GM12878 (cell line): ENCODE data around the gene ZNF507. TPM values are rescaled to one million over a fixed set of nuclear protein-coding genes. Genes with fewer than 3 reads are reported as not detected.

Source experiments
- ASH2L ChIP-seq: fragments of 300-600, 200-600 bp; sonication (generic); IDR thresholded peaks from 2 replicates; pipeline ENCODE4 v1.6.1; 2017; ENCODE audit warnings: low read depth, mild to moderate bottlenecking, borderline replicate concordance
- ATF7 ChIP-seq: fragments of 450-650 bp; IDR thresholded peaks from 2 replicates; pipeline ENCODE4 v1.6.1; 2016; ENCODE audit warnings: low read depth, mild to moderate bottlenecking
- CBX5 ChIP-seq: sonication (generic); IDR thresholded peaks from 2 replicates; pipeline ENCODE4 v1.6.1; 2016; ENCODE audit warnings: low read depth, moderate library complexity, mild to moderate bottlenecking, inconsistent platforms
- EGR1 ChIP-seq, 2 experiments: IDR thresholded peaks; 1 replicate in 1 of 2; 2 replicates in 1 of 2; pipeline ENCODE4 v1.6.1; 2011 to 2012; ENCODE audit warnings: low read depth in 2 of 2, low read length in 2 of 2, borderline replicate concordance in 1 of 2, mild to moderate bottlenecking in 1 of 2, moderate library complexity in 1 of 2
- FOS ChIP-seq: IDR thresholded peaks from 3 replicates; pipeline ENCODE4 v1.6.1; 2011; ENCODE audit warnings: borderline replicate concordance; ENCODE audit not compliant: insufficient read length; ENCODE audit errors: extremely low read depth
- FOXK2 ChIP-seq: fragments of 450-650 bp; IDR thresholded peaks from 2 replicates; pipeline ENCODE4 v1.6.1; 2017; ENCODE audit warnings: mild to moderate bottlenecking, moderate library complexity
- HCFC1 ChIP-seq: fragments of 150-350 bp; IDR thresholded peaks from 2 replicates; pipeline ENCODE4 v1.6.1; 2014; ENCODE audit warnings: low read length
- HDAC6 ChIP-seq: fragments of 200-600 bp; sonication (generic); IDR thresholded peaks from one replicate; pipeline ENCODE4 v1.8.0; 2017; ENCODE audit warnings: antibody characterized with exemption; ENCODE audit not compliant: unreplicated experiment
- KLF5 ChIP-seq: fragments of 450-650 bp; IDR thresholded peaks from 2 replicates; pipeline ENCODE4 v1.6.1; 2014; ENCODE audit warnings: mild to moderate bottlenecking; ENCODE audit not compliant: partially characterized antibody
- NFIC ChIP-seq: IDR thresholded peaks from 2 replicates; pipeline ENCODE4 v1.6.1; 2012; ENCODE audit warnings: low read depth, mild to moderate bottlenecking, inconsistent platforms, low read length, moderate library complexity
- POLR2A ChIP-seq: IDR thresholded peaks from 2 replicates; pipeline ENCODE4 v1.6.1; 2011; ENCODE audit warnings: low read depth, mild to moderate bottlenecking, low read length
- SIN3A ChIP-seq: IDR thresholded peaks from 2 replicates; pipeline ENCODE4 v1.6.1; 2012; ENCODE audit warnings: low read depth, low read length, improper control_type of control experiment
- SMAD5 ChIP-seq: IDR thresholded peaks from 2 replicates; pipeline ENCODE4 v1.6.1; 2016; ENCODE audit warnings: antibody characterized with exemption, low read depth
- ZSCAN29 ChIP-seq: fragments of 450-650 bp; IDR thresholded peaks from 2 replicates; pipeline ENCODE4 v1.6.1; 2017; ENCODE audit warnings: mild to moderate bottlenecking, moderate library complexity
- polyA plus RNA-seq, 11 experiments: library from polyadenylated mRNA; depleted of rRNA in 4 of 11; unstranded in 6 of 11; stranded (reverse) in 5 of 11; fragments of >200 nt; fragmentation: Nextera tagmentation in 4 of 11; fragmentation: Illumina TruSeq in 1 of 11; extraction: Ambion mirVana in 4 of 11; extraction: Trizol in 1 of 11; gene quantifications; 1 replicate in 1 of 11; 2 replicates in 10 of 11; pipeline versions ENCODE4 v1.2.1 to v1.2.3, GENCODE V29; 2011 to 2016; ENCODE audit warnings: inconsistent platforms in 2 of 11, missing spikeins in 2 of 11, low read depth in 1 of 11
- total RNA-seq, 4 experiments: library from RNA; depleted of rRNA in 3 of 4; stranded (reverse); fragments of >200 nt in 3 of 4; fragmentation: Illumina TruSeq in 1 of 4; extraction: Trizol in 1 of 4; gene quantifications; 2 replicates each; pipeline versions ENCODE4 v1.2.1 to v1.2.3, GENCODE V29; 2013 to 2021
- TF ChIP-seq, protein P1 (sequence below): IDR thresholded peaks from 2 replicates; pipeline ENCODE4 v1.6.1; 2012; ENCODE audit warnings: mild to moderate bottlenecking, low read depth, low read length
- TF ChIP-seq, protein P2 (sequence below): fragments of 450-650 bp; conservative IDR thresholded peaks from 2 replicates; pipeline ENCODE4 v1.6.1; 2017; ENCODE audit warnings: mild to moderate bottlenecking, moderate library complexity
- TF ChIP-seq, protein P3 (sequence below): fragments of 450-650 bp; IDR thresholded peaks from 2 replicates; pipeline ENCODE4 v1.6.1; 2017; ENCODE audit warnings: mild to moderate bottlenecking
- TF ChIP-seq, protein P4 (sequence below): IDR thresholded peaks from 2 replicates; pipeline ENCODE4 v1.6.1; 2011; ENCODE audit warnings: borderline replicate concordance, low read depth, mild to moderate bottlenecking, moderate library complexity, mixed read lengths, low read length; ENCODE audit not compliant: insufficient read depth; ENCODE audit errors: extremely low read length
- TF ChIP-seq, protein P5 (sequence below): fragments of 450-650 bp; IDR thresholded peaks from 2 replicates; pipeline ENCODE4 v1.6.1; 2014; ENCODE audit warnings: mild to moderate bottlenecking

The ZNF507 gene
- total and polyA plus RNA-seq, 10 of the 15 experiments (the other 5 are each of a cell fraction or from before 2014, with no cell fraction given) = 2.3 to 18.4 (median 10.1) TPM

DNA sequence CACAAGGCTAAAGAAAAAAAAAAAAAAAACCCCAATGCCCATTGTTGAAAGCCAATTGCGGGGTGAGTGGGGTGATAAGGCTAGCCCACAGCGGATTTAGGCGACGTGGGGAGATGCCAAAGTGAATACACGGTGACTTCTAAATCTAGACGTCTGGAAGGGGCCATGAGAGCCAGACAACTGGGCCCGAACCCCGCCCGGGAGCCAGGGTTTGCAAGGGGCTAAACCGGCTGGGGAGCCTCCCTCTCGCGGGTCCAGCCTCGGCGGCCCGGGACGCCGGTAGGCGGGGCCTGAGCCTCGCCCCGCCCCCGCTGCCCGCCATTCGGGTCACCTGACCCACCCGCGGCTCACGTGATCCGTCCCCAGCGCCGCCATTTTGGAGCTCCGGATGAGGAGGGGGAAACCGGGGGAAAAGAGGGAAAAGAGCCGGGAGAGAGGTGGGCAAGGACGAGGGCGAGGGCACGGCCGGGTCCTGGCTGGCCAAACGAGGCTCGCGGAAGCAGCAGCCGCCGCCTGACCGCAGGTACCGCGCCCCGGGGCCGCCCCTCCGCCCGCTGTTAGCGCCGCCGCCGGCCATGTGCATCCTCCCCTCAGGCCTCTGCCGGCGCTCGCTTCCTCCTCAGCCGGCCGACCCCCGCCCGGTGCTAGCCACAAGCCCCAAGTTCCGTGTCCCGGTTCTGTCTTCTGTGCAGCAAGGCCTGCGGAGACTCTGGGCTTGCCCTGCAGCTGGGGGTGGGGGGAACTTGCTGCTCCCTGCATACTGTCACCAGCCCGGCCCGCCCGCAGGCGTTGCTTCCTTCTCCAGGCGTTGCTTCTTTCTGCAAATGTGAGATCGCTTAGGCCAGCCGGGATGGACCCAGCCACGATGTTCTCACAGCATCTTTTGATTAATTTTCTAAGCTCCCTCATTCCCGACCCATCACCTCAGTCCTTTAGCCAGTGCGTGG is at the start of gene ZNF507 (continued):
- TF ChIP-seq, protein P1, sequence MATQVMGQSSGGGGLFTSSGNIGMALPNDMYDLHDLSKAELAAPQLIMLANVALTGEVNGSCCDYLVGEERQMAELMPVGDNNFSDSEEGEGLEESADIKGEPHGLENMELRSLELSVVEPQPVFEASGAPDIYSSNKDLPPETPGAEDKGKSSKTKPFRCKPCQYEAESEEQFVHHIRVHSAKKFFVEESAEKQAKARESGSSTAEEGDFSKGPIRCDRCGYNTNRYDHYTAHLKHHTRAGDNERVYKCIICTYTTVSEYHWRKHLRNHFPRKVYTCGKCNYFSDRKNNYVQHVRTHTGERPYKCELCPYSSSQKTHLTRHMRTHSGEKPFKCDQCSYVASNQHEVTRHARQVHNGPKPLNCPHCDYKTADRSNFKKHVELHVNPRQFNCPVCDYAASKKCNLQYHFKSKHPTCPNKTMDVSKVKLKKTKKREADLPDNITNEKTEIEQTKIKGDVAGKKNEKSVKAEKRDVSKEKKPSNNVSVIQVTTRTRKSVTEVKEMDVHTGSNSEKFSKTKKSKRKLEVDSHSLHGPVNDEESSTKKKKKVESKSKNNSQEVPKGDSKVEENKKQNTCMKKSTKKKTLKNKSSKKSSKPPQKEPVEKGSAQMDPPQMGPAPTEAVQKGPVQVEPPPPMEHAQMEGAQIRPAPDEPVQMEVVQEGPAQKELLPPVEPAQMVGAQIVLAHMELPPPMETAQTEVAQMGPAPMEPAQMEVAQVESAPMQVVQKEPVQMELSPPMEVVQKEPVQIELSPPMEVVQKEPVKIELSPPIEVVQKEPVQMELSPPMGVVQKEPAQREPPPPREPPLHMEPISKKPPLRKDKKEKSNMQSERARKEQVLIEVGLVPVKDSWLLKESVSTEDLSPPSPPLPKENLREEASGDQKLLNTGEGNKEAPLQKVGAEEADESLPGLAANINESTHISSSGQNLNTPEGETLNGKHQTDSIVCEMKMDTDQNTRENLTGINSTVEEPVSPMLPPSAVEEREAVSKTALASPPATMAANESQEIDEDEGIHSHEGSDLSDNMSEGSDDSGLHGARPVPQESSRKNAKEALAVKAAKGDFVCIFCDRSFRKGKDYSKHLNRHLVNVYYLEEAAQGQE = no peak
- TF ChIP-seq EGR1 (IDR thresholded peaks at IDR 0.05; ENCODE audit: borderline replicate concordance in 1 of 2, low read depth in 2 of 2, low read length in 2 of 2) (peak in 1 of 2 experiments; percentile 75; a peak in 2 of 3 replicates), SMAD5 (peak; percentile 25; the same call in 1 of the 2 replicates), ZSCAN29 (no peak), SIN3A (peak; percentile 92), KLF5 (no peak), FOS (peak; percentile 53), NFIC (peak; percentile 45; the same call in 1 of the 2 replicates), HCFC1 (peak; percentile 56), ATF7 (no peak), ASH2L (peak; percentile 96; the same call in 1 of the 2 replicates), FOXK2 (no peak), POLR2A (peak; percentile 62), CBX5 (no peak), HDAC6 (no peak)
- TF ChIP-seq, protein P2, sequence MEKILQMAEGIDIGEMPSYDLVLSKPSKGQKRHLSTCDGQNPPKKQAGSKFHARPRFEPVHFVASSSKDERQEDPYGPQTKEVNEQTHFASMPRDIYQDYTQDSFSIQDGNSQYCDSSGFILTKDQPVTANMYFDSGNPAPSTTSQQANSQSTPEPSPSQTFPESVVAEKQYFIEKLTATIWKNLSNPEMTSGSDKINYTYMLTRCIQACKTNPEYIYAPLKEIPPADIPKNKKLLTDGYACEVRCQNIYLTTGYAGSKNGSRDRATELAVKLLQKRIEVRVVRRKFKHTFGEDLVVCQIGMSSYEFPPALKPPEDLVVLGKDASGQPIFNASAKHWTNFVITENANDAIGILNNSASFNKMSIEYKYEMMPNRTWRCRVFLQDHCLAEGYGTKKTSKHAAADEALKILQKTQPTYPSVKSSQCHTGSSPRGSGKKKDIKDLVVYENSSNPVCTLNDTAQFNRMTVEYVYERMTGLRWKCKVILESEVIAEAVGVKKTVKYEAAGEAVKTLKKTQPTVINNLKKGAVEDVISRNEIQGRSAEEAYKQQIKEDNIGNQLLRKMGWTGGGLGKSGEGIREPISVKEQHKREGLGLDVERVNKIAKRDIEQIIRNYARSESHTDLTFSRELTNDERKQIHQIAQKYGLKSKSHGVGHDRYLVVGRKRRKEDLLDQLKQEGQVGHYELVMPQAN = peak; percentile 94
- TF ChIP-seq, protein P3, sequence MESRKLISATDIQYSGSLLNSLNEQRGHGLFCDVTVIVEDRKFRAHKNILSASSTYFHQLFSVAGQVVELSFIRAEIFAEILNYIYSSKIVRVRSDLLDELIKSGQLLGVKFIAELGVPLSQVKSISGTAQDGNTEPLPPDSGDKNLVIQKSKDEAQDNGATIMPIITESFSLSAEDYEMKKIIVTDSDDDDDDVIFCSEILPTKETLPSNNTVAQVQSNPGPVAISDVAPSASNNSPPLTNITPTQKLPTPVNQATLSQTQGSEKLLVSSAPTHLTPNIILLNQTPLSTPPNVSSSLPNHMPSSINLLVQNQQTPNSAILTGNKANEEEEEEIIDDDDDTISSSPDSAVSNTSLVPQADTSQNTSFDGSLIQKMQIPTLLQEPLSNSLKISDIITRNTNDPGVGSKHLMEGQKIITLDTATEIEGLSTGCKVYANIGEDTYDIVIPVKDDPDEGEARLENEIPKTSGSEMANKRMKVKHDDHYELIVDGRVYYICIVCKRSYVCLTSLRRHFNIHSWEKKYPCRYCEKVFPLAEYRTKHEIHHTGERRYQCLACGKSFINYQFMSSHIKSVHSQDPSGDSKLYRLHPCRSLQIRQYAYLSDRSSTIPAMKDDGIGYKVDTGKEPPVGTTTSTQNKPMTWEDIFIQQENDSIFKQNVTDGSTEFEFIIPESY = peak; percentile 84
- TF ChIP-seq, protein P4, sequence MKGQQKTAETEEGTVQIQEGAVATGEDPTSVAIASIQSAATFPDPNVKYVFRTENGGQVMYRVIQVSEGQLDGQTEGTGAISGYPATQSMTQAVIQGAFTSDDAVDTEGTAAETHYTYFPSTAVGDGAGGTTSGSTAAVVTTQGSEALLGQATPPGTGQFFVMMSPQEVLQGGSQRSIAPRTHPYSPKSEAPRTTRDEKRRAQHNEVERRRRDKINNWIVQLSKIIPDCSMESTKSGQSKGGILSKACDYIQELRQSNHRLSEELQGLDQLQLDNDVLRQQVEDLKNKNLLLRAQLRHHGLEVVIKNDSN = peak; percentile 97
- TF ChIP-seq, protein P5, sequence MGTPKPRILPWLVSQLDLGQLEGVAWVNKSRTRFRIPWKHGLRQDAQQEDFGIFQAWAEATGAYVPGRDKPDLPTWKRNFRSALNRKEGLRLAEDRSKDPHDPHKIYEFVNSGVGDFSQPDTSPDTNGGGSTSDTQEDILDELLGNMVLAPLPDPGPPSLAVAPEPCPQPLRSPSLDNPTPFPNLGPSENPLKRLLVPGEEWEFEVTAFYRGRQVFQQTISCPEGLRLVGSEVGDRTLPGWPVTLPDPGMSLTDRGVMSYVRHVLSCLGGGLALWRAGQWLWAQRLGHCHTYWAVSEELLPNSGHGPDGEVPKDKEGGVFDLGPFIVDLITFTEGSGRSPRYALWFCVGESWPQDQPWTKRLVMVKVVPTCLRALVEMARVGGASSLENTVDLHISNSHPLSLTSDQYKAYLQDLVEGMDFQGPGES = no peak
